ENCODE data around the gene REPS1. TPM values are rescaled to one million over a fixed set of nuclear protein-coding genes. Genes with fewer than 3 reads are reported as not detected.

Gene REPS1
- total RNA-seq, 1 experiment from 2014 or later = 74.4 TPM

GRCh38 chr6:138959521-138959920 lies 28.5 kb downstream of the REPS1 start:
- Histone ChIP-seq H2BK15ac (ENCODE audit: low read depth, low read length) (no peak overlapping the region), H3T11ph (ENCODE audit: low read length) (no peak overlapping the region), H3K23ac (ENCODE audit: insufficient read length, low read depth, low read length) (no peak overlapping the region), H3K79me2 (ENCODE audit: insufficient read depth, low read length) (peaks cover 9% of the 10 kb centered on the region; the same call in 1 of the 2 replicates), H2BK120ac (ENCODE audit: low read depth, low read length, poor library complexity, severe bottlenecking) (no peak overlapping the region), H3K4ac (ENCODE audit: low read depth, low read length) (no peak overlapping the region), H2BK20ac (ENCODE audit: low read depth, low read length, poor library complexity, severe bottlenecking) (no peak overlapping the region), H4K8ac (replicated peaks; ENCODE audit: insufficient read length, low read depth, low read length) (no peak overlapping the region), H4K91ac (ENCODE audit: insufficient read length, low read depth, low read length) (no peak overlapping the region), H3K9ac (ENCODE audit: extremely low read depth, insufficient read length, low read length) (no peak overlapping the region), H2BK5ac (ENCODE audit: insufficient read length, low read length) (no peak overlapping the region), H3K56ac (ENCODE audit: insufficient read length, low read depth, low read length) (no peak overlapping the region), H3K18ac (ENCODE audit: insufficient read length, low read depth, low read length) (no peak overlapping the region), H3K27ac (ENCODE audit: insufficient read length, low read depth, low read length) (no peak overlapping the region), H3K27me3 (ENCODE audit: insufficient read depth, low read length) (no peaks in the 10 kb centered on the region), H3K4me1 (ENCODE audit: insufficient read depth, low read length) (peaks cover 2% of the 10 kb centered on the region; the same call in 1 of the 2 replicates), H4K20me1 (ENCODE audit: control insufficient read depth, insufficient read depth, insufficient read length) (no peaks in the 10 kb centered on the region), H3K14ac (ENCODE audit: insufficient read depth, low read length) (no peak overlapping the region), H4K5ac (ENCODE audit: insufficient read length, low read depth, low read length) (no peak overlapping the region), H3K9me3 (ENCODE audit: control insufficient read depth, low read depth, low read length) (no peaks in the 10 kb centered on the region), H2AK5ac (ENCODE audit: insufficient read length, low read length) (no peak overlapping the region), H3K23me2 (ENCODE audit: insufficient read length, low read depth, low read length, poor library complexity, severe bottlenecking) (no peaks in the 10 kb centered on the region), H3K4me2 (ENCODE audit: insufficient read depth, insufficient read length, low read length) (no peak overlapping the region), H2AFZ (ENCODE audit: low read length) (no peak overlapping the region), H2BK12ac (ENCODE audit: insufficient read length, low read depth, low read length) (no peak overlapping the region), H3K79me1 (ENCODE audit: insufficient read depth, low read depth, low read length, poor library complexity, severe bottlenecking) (peaks cover 2% of the 10 kb centered on the region)
- no peaks in the 10 kb centered on the region for H3K9me3 Mint-ChIP-seq
- no peaks in the 10 kb centered on the region for H3K27me3 Mint-ChIP-seq (ENCODE audit: low read depth)
- H3K27ac Mint-ChIP-seq = no peak overlapping the region
- no peak for TF ChIP-seq CTCF (conservative IDR thresholded peaks at IDR 0.05)
- no peak for DNase-seq
- no CpG with 5 or more reads among the region's 3 CpGs for WGBS (ENCODE audit: extremely low coverage, insufficient read length, low lambda C conversion rate)
- peaks cover 28 to 32% of the 10 kb centered on the region in 2 experiments for H3K4me1 Mint-ChIP-seq
- H3K4me3 Mint-ChIP-seq = no peak overlapping the region
- peaks cover 0 to 6% (median 0%) of the 10 kb centered on the region in 3 experiments; a peak in 1 of 7 replicates for H3K36me3 Mint-ChIP-seq (ENCODE audit: insufficient read depth in 1 of 3, low read depth in 3 of 3)
